ENCODE results near the gene SLC6A19.

DNA sequence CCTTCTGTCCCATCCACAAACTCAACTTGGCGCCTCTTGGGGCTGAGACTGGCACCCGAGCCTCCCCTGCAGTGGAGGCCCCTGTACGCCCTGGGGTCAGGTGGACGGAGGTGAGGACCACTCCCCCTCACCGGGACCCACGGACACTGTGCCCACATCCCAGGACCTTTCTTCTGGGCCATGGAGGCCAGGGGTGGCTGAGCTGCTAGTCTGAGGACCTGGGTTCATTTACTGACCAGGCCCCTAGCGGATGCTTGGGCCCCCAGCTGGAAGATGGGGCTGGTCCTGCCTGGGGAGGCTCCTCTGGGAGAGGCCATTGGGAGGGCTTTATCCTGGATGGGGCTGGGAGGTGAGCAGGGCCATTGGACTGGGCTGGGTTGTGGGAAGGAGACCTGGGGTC is 16.9 kb upstream of the SLC6A19 start:
- TF ChIP-seq, protein P1, sequence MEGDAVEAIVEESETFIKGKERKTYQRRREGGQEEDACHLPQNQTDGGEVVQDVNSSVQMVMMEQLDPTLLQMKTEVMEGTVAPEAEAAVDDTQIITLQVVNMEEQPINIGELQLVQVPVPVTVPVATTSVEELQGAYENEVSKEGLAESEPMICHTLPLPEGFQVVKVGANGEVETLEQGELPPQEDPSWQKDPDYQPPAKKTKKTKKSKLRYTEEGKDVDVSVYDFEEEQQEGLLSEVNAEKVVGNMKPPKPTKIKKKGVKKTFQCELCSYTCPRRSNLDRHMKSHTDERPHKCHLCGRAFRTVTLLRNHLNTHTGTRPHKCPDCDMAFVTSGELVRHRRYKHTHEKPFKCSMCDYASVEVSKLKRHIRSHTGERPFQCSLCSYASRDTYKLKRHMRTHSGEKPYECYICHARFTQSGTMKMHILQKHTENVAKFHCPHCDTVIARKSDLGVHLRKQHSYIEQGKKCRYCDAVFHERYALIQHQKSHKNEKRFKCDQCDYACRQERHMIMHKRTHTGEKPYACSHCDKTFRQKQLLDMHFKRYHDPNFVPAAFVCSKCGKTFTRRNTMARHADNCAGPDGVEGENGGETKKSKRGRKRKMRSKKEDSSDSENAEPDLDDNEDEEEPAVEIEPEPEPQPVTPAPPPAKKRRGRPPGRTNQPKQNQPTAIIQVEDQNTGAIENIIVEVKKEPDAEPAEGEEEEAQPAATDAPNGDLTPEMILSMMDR (tag by site-specific recombination; IDR thresholded peaks at IDR 0.05): no peak
- TF ChIP-seq ZNF768 (tag by site-specific recombination; IDR thresholded peaks at IDR 0.05) (no peak), GLI2 (tag by site-specific recombination; IDR thresholded peaks at IDR 0.05; ENCODE audit: borderline replicate concordance, low read depth) (no peak), ZNF140 (tag by site-specific recombination; IDR thresholded peaks at IDR 0.05) (no peak), ZBTB21 (tag by site-specific recombination; IDR thresholded peaks at IDR 0.05) (no peak), ZNF121 (tag by site-specific recombination; IDR thresholded peaks at IDR 0.05) (no peak), SETDB1 (IDR thresholded peaks at IDR 0.05; ENCODE audit: insufficient read length, low read length) (no peak), ZNF155 (tag by site-specific recombination; IDR thresholded peaks at IDR 0.05) (no peak)
- TF ChIP-seq, protein P2, sequence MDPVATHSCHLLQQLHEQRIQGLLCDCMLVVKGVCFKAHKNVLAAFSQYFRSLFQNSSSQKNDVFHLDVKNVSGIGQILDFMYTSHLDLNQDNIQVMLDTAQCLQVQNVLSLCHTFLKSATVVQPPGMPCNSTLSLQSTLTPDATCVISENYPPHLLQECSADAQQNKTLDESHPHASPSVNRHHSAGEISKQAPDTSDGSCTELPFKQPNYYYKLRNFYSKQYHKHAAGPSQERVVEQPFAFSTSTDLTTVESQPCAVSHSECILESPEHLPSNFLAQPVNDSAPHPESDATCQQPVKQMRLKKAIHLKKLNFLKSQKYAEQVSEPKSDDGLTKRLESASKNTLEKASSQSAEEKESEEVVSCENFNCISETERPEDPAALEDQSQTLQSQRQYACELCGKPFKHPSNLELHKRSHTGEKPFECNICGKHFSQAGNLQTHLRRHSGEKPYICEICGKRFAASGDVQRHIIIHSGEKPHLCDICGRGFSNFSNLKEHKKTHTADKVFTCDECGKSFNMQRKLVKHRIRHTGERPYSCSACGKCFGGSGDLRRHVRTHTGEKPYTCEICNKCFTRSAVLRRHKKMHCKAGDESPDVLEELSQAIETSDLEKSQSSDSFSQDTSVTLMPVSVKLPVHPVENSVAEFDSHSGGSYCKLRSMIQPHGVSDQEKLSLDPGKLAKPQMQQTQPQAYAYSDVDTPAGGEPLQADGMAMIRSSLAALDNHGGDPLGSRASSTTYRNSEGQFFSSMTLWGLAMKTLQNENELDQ (tag by site-specific recombination; IDR thresholded peaks at IDR 0.05; ENCODE audit: low read depth): no peak
